Adrenal gland (tissue), 5 donors: ENCODE data around the gene HIVEP3.

Source experiments
- CTCF ChIP-seq, 6 experiments: fragments of 450-650 bp in 4 of 6; fragments of 200-600 bp in 2 of 6; sonication (generic) in 1 of 6; IDR thresholded peaks; 1 replicate in 5 of 6; 2 replicates in 1 of 6; pipeline versions ENCODE4 v1.5.1 to v1.8.0; 2016 to 2021; ENCODE audit warnings: antibody characterized with exemption in 6 of 6, mild to moderate bottlenecking in 2 of 6, moderate library complexity in 1 of 6
- POLR2A ChIP-seq, 2 donors: fragments of 450-650 bp; IDR thresholded peaks; one replicate each; pipeline ENCODE4 v1.6.1; 2017; ENCODE audit warnings: antibody characterized with exemption in 2 of 2, mild to moderate bottlenecking in 2 of 2, moderate library complexity in 1 of 2
- donor health status: DM: no; HTN: no; CAD: no.

GRCh38 chr1:41719590-41719989, 199.1 kb downstream of the HIVEP3 start:
- TF ChIP-seq POLR2A (IDR thresholded peaks at IDR 0.05) (no peak), CTCF (IDR thresholded peaks at IDR 0.05) (no peak)
